GDM1 (cell line): ENCODE measurements around the gene MGARP.
"Not testable (repeated sequence)": the region's sequence is repeated elsewhere in the genome, so short reads cannot be mapped to it uniquely, and the experiment has no call there.

Experiments
- DNase-seq: peaks from one replicate; lab custom pipeline; 2025; lab: John Stamatoyannopoulos, UW

The MGARP gene

DNA sequence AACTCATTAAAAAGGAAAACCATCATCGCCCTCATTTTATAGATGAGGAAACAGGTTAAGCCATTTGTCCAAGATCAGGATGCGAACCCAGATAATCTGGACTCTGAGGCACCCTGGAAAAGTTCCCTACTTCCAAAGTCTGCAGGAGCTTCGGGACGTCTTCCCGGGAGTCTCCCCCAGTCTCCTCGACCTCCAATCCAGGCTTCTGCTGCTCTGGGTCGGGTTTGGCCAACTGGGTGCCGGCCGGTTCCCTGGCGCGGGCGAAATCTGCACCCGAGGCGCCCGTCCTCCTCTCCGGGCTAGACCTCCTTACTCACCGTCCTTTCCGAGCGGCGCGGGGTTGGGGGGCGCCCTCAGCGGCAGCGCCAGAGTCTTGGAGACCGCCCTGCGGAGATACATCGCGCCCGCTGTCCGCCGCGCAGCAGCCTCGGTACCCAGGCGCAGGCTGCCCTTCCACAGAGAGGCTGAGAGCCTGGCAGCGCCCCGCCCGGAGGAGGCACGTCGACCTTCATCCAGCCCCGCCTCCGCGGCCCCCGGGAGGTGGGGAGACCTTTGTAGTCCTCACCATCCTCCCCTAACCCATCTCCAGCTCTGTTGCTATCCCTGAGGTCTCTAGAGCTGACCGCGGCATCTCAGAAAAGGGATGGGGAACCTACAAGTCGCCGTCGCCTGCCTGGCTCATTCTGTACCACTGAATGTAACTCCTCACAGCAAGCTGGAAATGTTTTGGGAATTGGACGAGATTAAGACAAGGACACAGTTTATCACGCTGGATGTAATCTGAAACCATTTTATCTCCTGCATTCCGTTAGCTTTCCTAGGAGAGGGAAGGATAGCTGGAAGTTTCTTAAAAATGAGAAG, at the start of gene MGARP:
TSS of gene MGARP (minus strand) at position 466 of the 861 bp plus-strand sequence. CDS start at position 399, 67 bp downstream.
- no peak for DNase-seq

DNA sequence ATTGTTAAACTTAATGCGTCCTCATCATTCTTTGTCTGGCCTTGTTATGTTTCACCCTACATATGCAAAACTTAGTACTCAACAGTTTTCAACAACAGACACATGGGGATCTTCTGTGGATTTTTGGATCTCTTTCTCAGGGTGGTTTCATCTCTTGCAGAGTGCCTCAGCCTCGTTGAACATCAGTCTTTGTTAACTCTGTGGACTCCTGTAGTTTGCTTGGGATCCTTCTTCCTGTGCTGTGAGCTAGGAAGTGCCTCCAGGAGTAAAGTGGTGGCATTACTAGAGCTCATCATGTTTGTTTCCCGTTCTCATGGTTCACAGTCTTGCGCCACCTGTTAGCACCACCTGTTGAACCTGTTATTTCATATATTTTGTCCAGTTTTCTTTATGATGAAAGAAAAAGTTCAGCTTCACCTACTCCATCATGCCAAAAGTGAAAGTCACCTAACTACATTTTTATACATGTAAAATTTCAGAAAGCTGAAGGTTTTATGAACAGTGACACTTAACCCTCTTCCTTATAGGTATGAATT, 49.7 kb upstream of the MGARP start:
- DNase-seq, result no peak

DNA sequence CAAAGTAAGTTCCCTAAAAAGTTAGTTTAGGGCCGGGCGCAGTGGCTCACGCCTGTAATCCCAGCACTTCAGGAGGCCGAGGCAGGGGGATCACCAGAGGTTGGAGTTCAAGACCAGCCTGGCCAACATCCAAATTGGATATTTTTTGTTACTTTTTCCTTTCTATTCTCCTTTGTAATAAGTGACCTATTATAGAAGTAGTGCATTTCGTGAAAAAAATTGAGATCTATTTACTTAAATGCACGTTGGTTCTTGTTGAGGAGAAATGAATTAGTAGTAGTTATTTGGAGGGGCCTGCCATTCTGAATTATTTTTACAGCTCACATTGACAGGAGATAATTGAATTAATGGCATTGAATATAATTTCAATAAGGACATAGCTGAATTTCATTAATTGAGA, 44.6 kb upstream of the MGARP start:
- no peak for DNase-seq

DNA sequence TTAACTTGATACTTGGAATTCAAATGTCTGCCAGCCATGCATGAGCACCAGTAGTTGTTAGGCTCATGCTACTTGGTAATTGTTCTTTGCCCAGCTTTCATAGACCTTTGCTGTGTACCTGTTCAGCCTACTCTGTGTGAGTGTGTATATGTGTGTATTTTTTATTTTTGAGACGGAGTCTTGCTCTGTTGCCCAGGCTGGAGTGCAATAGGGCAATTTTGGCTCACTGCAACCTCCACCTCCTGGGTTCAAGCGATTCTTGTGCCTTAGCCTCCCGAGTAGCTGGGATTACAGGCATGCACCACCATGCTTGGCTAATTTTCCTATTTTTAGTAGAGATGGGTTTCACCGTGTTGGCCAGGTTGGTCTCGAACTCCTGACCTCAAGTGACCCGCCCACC, 42.5 kb upstream of the MGARP start:
- DNase-seq, result not testable (repeated sequence)

DNA sequence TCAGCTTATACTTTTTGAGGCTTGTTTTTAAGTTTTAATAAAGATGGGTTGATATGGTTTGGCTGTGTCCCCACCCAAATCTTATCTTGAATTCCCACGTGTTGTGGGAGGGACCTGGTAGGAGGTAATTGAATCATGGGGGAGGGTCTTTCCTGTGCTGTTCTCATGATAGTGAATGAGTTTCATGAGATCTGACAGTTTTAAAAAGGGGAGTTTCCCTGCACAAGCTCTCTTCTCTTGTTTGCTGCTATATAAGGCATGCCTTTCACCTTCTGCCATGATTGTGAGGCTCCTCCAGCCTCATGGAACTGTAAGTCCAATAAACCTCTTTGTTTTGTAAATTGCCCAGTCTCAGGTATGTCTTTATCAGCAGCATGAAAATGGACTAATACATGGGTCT, 42.0 kb upstream of the MGARP start:
- not testable (repeated sequence) for DNase-seq

DNA sequence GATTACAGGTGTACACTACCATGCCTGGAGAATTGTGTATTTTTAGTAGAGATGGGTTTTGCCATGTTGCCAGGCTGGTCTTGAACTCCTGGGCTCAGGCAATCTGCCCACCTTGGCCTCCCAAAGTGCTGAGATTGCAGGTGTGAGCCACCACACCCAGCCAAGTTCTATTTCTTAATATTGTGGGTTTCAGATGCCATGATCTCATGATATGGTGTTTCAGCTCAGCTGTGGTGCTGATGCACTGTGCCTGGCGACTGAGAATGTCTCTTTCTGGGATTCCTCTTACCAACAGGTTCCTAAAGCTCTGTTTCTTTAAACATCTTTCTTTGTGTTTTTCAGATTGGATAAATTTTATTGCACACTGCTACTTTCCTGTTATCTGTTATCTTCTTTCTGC, 39.5 kb upstream of the MGARP start:
- no peak for DNase-seq

DNA sequence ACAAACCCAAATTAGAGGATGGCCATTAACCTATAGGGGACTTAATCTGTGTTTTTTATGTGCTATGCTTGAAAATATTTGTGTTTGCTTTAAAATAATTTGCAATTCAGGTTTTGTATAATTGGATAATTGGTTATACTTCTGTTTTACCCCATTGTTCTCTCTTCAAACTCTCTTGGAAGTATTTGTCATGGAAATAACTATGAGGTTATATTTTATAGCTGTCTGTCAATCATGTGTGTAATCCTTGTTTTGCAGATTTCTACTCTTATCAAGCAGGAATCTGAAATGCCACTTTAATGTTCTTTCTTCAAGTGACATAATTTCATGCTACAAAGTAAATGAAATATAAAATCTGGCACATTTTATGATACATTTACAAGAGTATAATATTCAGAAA, 37.6 kb upstream of the MGARP start:
- DNase-seq, result no peak

DNA sequence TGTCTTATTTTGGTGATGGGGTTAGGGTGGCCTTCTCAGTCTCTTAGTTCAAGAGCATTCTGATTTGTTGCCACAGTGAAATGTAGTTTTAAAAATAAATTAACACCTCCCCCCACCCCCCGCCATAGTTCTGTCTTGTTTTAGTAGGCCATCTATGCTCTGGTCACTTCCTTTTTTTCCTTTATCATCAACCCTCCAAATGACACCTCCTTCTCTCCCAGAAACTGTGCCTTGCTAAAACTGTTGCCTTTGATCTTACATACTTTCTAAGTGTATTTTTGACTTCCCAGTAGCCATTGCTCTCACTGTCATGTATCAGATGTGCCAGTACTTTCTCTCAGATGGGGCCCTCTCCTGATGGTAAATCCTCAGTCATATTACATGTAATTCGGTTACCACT, 36.7 kb upstream of the MGARP start:
- DNase-seq, result no peak

DNA sequence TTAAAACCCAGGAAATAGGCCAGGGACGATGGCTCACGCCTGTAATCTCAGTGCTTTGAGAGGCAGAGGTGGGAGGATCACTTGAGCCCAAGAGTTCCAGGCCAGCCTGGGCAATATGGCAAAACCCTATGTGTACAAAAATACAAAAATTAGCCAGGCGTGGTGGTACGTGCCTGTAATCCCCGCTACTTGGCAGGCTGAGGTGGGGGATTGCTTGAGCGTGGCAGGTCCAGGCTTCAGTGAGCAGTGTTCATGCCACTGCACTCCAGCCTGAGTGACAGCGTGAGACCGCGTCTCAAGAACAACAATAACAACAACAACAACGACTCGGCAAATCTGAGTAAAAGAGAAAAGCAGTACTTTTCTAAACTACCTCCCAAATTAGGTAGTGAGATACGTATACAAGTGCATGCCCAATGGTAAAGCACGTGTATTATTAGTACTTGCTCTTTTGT, 35.2 kb upstream of the MGARP start:
- DNase-seq, result no peak

DNA sequence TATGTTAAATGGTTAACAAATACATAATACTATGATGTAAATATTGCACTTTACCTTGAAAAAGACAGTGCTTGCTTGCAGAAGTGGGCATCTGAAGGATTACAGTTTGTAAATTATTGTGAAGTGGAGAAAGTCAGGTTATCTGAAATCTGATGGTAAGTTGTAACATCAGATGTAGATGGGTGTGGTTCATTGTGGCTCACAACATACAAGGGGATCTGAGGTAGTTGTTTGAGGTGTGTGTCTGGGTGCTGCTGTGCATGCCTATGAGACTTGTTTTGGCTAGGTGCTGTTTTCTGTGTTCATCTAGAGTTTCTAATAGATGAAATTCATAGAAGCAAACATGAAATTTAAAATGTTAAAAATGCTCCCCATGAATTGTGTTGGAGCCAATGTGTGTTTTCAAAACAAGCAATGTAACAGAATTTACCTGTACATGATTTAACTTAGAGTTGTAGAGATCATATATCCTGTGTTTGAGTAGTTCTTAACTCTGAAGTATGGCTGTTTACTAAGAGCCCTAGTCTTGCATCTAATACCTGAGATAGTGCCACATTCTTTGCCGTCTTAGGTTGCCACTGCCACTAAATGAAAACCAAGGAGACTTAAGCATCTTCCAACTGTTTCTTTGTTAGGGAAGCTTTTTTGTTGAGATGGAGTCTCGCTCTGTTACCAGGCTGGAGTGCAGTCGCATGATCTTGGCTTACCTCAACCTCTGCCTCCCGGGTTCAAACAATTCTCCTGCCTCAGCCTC, 34.2 kb upstream of the MGARP start:
- DNase-seq, result no peak

DNA sequence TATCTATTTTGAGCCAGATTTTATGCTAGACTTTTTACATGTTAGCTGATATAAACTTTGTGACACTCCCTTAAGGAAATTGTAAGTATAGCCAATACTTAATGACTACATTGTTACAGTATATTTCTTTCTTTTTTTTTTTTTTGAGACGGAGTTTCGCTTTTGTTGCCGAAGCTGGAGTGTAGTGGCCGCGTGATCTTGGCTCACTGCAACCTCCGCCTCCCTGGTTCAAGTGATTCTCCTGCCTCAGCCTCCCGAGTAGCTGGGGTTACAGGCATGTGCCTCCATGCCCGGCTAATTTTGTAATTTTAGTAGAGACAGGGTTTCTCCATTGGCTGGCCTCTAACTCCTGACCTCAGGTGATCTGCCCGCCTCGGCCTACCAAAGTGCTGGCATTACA, 33.4 kb upstream of the MGARP start:
- not testable (repeated sequence) for DNase-seq

DNA sequence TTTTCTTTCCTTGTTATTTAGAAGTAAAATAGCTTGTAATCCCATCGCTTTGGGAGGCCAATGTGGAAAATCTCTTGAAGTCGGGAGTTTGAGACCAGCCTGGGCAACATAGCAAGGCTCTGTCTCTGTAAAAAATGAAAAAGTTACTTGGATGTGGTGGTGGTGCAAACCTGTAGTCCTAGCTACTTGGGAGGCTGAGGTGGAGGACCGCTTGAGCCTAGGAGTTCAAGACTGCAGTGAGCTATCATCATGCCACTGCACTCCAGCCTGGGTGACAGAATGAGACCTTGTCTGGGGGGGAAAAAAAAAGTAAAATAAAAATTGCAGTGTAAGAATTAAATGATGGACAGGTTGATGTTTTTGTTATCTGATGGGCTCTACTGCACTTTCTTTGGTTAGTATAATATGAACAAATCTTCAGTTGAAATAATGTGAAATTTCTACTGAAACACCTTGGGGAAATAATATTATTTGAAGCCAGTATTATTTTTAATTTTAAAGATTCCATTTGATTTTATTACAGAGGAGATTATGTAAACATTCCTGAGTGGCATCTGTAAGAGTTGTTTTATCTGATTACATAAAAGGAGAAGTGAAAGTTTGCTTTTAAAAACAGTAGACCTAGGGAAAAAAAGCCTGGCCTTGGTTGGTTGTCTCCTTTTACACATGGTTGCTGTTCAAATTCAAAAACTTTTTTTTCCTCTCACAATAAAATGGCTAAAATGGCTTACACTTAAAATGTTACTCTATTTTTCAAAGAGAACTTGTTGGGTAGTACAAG, 32.7 kb upstream of the MGARP start:
- DNase-seq, result no peak

DNA sequence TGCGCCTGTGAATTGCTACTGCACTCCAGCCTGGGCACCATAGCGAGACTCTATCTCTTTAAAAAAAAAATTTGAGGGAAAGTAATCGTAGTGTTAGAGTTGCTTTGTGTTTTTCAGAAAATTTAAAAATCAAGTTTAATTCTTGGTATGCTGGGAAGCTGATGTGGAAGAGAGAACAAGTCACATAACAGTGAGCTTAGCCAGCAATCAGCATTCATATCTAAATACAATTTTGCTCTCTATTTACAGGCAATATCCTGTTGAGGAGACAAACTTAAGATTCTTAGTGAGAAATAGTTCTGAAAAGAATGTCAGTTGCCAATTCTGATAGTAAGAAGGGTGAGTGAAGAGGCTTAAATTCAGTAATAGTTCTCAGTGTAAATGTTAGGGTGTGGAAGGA, 31.9 kb upstream of the MGARP start:
- DNase-seq, result no peak

DNA sequence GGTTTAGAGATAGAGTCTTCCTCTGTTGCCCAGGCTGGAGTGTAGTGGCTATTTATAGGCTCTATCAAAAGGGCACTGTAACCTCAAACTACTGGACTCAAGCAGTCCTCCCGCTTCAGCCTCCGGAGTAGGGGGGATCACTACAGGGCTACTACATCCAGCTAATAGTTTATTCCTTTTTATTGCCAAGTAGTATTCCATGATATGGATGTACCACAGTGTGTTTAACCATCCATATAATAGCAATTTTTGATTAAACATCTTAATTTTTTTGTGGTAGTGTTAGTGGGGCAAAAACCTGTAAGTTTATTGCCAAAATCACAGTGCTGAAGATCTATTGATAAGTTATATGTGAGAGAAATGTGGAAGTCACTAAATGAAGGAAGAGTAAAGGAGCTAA, 24.9 kb upstream of the MGARP start:
- no peak for DNase-seq

DNA sequence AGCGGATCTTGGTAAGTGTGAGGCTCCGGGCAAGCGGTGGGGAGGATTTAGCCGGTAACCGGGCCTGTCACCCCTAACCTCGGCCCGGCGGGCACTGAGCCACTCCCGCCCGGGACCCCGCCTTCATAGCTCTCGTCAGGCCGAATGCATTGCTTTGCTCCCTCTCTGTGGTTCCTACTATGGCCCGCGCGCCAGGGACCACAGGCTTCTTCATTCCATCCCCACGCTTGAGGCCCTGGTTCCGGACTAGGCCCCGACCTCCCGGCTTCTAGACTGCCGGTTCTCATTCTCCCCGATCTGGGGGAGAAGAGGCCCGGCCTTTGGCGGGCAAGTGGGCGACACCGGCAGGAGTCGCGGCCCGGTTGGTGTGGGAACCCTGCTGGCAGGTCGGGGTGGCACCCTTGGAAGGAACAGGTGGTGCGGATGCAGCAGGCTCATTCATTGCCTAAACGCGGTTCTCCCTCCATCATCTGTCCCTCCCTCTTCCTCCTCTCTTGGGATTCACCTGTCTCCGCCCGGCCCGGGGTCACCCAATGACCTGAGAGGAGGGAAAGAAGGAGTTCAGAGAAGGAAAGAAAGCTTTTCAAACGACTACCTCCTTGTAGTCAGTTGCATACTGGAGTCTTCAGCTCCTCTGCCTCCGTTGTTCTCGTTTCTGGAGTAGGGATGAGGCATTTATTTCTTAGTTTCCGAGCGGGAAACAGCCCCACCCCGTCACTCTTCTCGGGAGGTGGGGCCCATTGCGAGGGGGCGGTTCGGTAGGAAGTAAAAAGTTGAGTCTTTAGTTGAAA, 22.0 kb upstream of the MGARP start, which contains the start of gene NDUFC1:
TSS of gene NDUFC1 (minus strand) at position 657 of the 791 bp plus-strand sequence. CDS start 6,679 bp downstream, outside the sequence.
- DNase-seq, result peak; percentile 31

DNA sequence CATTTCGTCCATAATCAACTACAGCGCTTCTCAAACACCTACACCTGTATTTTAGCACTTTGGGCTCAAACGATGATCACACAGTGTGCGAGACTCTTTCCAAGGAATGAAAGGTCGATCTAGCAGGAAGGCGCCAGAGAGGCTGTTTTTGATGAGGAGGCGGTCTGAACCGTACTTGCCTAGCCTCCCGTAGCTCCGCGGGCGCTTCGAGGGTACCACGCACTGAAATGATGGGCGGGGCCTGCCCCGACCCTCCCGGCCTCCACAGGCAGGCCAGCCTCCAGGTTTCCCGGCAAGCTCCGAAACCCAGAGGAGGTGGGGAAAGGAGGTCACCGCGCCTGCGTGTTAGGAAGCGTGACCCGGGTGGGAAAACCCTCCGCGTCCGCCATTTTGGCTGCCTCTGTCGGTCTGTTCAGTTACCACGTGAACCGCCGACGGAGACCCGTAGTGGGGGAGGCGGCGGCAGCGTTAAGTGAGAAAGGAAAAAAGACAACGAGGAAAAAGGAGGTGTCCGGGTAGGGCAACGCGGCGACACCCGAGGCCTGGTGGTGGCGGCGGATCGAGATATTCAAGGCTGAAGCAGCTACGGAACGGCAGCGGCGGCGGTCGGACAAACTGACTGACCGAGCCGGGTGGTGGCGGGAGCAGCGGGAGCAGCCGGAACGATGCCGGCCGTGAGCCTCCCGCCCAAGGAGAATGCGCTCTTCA, 21.2 kb upstream of the MGARP start, which contains the start of gene NAA15:
TSS of gene NAA15 (plus strand) at position 393 of the 708 bp plus-strand sequence. CDS start at position 666, 273 bp downstream.
- peak; percentile 98 for DNase-seq

DNA sequence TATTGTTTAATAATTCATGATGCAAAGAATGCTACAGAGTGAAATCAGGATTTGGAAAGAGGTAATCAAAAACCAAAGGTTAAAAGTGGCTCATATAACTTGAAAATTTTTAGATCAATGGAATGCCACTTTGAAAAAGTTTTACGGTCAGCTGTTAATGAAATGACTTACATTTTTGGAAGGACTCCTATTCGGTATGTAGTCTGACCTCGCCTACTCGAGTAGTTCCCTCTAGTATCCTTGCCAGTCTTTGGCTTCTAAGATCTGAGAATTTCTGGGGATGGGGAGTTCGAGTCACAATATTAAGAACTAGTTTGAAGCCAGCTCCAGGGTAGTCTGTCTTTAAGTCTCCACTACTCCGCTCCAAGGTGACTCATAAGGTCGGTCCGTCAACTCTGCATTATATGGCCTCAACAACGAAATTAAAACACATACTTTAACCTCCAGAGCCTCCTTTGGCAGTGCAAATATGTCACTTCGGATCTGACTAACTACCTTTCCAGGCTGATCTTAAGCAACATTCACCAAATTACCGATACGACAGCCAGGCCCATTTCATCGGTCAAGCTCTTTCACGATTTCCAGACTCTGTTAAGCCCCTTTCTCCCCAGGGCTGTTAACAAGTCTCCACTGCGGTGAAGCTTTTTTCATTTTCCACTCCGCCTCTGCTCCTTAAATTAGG, 20.5 kb upstream of the MGARP start:
- DNase-seq, result no peak

DNA sequence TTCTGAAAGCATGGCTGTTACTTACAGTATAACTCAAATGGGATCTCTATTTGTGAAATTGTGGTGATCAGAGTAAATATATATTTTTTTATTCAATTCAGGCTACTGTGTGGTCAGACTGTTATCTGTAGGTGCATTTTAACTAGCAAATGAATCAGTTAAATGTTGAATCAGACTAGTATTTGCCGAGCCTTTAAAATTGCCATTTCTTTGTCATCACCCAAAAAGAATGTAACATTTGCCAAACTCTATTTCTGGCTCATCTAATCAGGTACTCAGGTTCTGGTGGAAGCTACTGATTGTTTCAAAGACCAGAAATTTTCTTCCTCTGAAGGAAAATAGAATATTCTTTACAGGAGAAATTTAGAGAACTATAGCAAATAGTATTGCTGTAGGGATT, 19.5 kb upstream of the MGARP start:
- no peak for DNase-seq

DNA sequence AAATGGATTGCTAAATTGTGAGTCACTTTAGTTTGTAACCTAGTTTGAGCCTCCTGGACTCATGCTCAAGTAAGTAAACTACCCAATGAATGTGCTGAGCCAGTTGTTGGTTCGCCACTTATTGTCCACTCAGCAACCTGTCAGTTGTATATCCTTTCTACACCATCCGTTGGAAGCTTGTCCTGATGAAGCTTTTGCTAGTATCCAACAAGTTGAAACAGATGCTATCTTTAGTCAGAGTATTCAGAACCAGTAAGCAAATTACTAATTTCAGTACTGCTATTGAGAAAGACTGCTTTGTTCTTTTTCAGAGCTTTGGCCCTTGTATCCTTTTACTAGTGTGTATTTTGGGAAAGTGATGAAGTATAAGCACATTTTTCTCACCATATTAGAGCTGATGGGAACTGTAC, 17.0 kb upstream of the MGARP start:
- no peak for DNase-seq

DNA sequence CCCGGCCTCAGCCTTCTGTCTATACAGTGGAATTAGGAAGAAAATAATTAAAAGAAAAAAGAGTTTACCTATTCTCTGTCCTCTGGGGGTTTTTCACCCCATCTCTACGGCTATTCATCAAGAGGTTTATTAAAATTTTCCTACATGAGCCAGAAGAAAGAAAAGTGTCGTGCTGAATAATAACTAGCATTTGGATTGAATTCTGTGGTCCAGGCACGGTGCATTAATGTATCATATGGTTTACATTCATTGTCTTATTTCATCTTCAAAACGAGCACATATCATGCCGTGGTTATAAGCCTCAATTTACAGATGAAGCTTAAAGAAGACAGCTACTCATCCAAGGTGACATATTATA, 15.9 kb upstream of the MGARP start:
- no peak for DNase-seq
